Upper lobe of left lung (tissue), 6 donors: ENCODE measurements around the gene SNX6. TPM values are rescaled to one million over a fixed set of nuclear protein-coding genes. Genes with fewer than 3 reads are reported as not detected.
"Not testable (repeated sequence)": the region's sequence is repeated elsewhere in the genome, so short reads cannot be mapped to it uniquely, and the experiment has no call there.

Experiments
- ATAC-seq, 2 donors: fragments of 200-7000 bp; cut with Tn5 transposase; one replicate each; pipeline ENCODE4 v1.9.1; 2022; ENCODE audit warnings: mild to moderate bottlenecking in 2 of 2, moderate library complexity in 2 of 2; ENCODE audit not compliant: low FRiP score in 2 of 2
- DNase-seq, 2 donors: peaks; one replicate each; pipeline ENCODE4 v3.0.0-alpha.2; 2019 to 2020
- H3K27ac ChIP-seq, 4 donors: fragments of 200-600 bp; sonication (generic); one replicate each; pipeline ENCODE4 v1.5.1; 2016 to 2019
- H3K27me3 ChIP-seq, 4 donors: fragments of 200-600 bp; sonication (generic); one replicate each; pipeline ENCODE4 v1.5.1; 2017 to 2019
- H3K36me3 ChIP-seq, 4 donors: fragments of 200-600 bp; sonication (generic); one replicate each; pipeline ENCODE4 v1.5.1; 2016 to 2019
- H3K4me1 ChIP-seq, 4 donors: fragments of 200-600 bp; sonication (generic); one replicate each; pipeline ENCODE4 v1.5.1; 2018 to 2019
- H3K4me3 ChIP-seq, 4 donors: fragments of 200-600 bp; sonication (generic); one replicate each; pipeline ENCODE4 v1.5.1; 2017 to 2019; ENCODE audit warnings: mild to moderate bottlenecking in 2 of 4, moderate library complexity in 1 of 4
- H3K9me3 ChIP-seq, 4 donors: fragments of 200-600 bp; sonication (generic); one replicate each; pipeline ENCODE4 v1.5.1; 2018 to 2019
- CTCF ChIP-seq, 6 experiments: fragments of 450-650 bp in 4 of 6; fragments of 200-600 bp in 2 of 6; sonication (generic) in 2 of 6; IDR thresholded peaks; one replicate each; pipeline ENCODE4 v1.5.1; 2016 to 2019; ENCODE audit warnings: antibody characterized with exemption in 6 of 6
- EP300 ChIP-seq, 4 donors: sonication (generic); formaldehyde crosslinking; IDR thresholded peaks; one replicate each; pipeline ENCODE4 v1.5.1; 2017; ENCODE audit warnings: antibody characterized with exemption in 4 of 4, control low read depth in 2 of 4
- POLR2A ChIP-seq, 4 donors: fragments of 450-650 bp; IDR thresholded peaks; one replicate each; pipeline ENCODE4 v1.5.1; 2016 to 2017; ENCODE audit warnings: antibody characterized with exemption in 4 of 4, mild to moderate bottlenecking in 2 of 4
- POLR2AphosphoS5 ChIP-seq, 2 donors: sonication (generic); formaldehyde crosslinking; IDR thresholded peaks; one replicate each; pipeline ENCODE4 v1.5.1; 2017; ENCODE audit warnings: antibody characterized with exemption in 2 of 2
- WGBS, 2 donors: methylation state at CpG; one replicate each; pipeline ENCODE4 v1.1.5; 2017 to 2018; 5-methylcytosine and 5-hydroxymethylcytosine counted together
- total RNA-seq, 6 donors: library from RNA; depleted of rRNA in 4 of 6; stranded (reverse); fragments of >200 nt in 4 of 6; gene quantifications; one replicate each; pipeline versions ENCODE4 v1.1.0 to v1.2.1, GENCODE V29; 2016 to 2021
- donor health status: DM: no; HTN: no; CAD: no; lungs with moderate emphysema.
- donor health status: DM: no; HTN: yes; CAD: no; lungs with severe emphysema.

The SNX6 gene
- total RNA-seq, 6 donors from 2014 or later = 23.0 to 60.9 (median 46.8) TPM

GRCh38 chr14:34662561-34663088 lies 32.7 kb upstream of the SNX6 start:
- DNase-seq (no peak), ATAC-seq (no peak)
- no peak overlapping the region for H3K27ac ChIP-seq
- no peaks in the 10 kb centered on the region for H3K27me3 ChIP-seq
- no peaks in the 10 kb centered on the region for H3K36me3 ChIP-seq
- 89% methylated on average over 4 of the region's 4 CpGs for WGBS, 2 donors
- no peak overlapping the region for H3K4me3 ChIP-seq
- H3K9me3 ChIP-seq = no peaks in the 10 kb centered on the region
- peaks cover 0 to 8% (median 1%) of the 10 kb centered on the region in 4 donors for H3K4me1 ChIP-seq
- TF ChIP-seq CTCF (IDR thresholded peaks at IDR 0.05) (no peak), POLR2A (IDR thresholded peaks at IDR 0.05) (no peak), EP300 (IDR thresholded peaks at IDR 0.05) (no peak), POLR2AphosphoS5 (IDR thresholded peaks at IDR 0.05) (no peak)

GRCh38 chr14:34660796-34661195 lies 30.8 kb upstream of the SNX6 start:
- H3K9me3 ChIP-seq = no peaks in the 10 kb centered on the region
- H3K4me3 ChIP-seq = no peak overlapping the region
- DNase-seq (no peak), ATAC-seq (no peak)
- no peak overlapping the region for H3K27ac ChIP-seq
- H3K36me3 ChIP-seq = no peaks in the 10 kb centered on the region
- no peak for TF ChIP-seq CTCF (IDR thresholded peaks at IDR 0.05)
- TF ChIP-seq POLR2A (IDR thresholded peaks at IDR 0.05) = no peak
- TF ChIP-seq POLR2AphosphoS5 (IDR thresholded peaks at IDR 0.05) = no peak
- no peak for TF ChIP-seq EP300 (IDR thresholded peaks at IDR 0.05)
- no peaks in the 10 kb centered on the region for H3K27me3 ChIP-seq
- H3K4me1 ChIP-seq = peaks cover 0 to 5% (median 0%) of the 10 kb centered on the region in 4 donors

- 58 to 78% methylated on average over 1 of the region's 1 CpG for WGBS, 2 donors
- H3K27ac ChIP-seq = no peak overlapping the region
- no peaks in the 10 kb centered on the region for H3K36me3 ChIP-seq
- no peaks in the 10 kb centered on the region for H3K4me1 ChIP-seq
- no peak for DNase-seq
- TF ChIP-seq CTCF (IDR thresholded peaks at IDR 0.05) (no peak), POLR2AphosphoS5 (IDR thresholded peaks at IDR 0.05) (no peak), POLR2A (IDR thresholded peaks at IDR 0.05) (no peak)
- no peaks in the 10 kb centered on the region for H3K9me3 ChIP-seq
- no peak for ATAC-seq
- H3K4me3 ChIP-seq = no peak overlapping the region
- H3K27me3 ChIP-seq = no peaks in the 10 kb centered on the region
Observed at GRCh38 chr14:34655959-34656358, 26.0 kb upstream of the SNX6 start.

- H3K9me3 ChIP-seq, H3K27ac ChIP-seq, H3K4me1 ChIP-seq, ATAC-seq, DNase-seq, H3K36me3 ChIP-seq, H3K4me3 ChIP-seq, H3K27me3 ChIP-seq: not testable (repeated sequence)
- 95 to 97% methylated on average over 2 of the region's 2 CpGs for WGBS, 2 donors
Observed at GRCh38 chr14:34653073-34653472, 23.1 kb upstream of the SNX6 start.

- not testable (repeated sequence) for H3K9me3 ChIP-seq, ATAC-seq, DNase-seq, H3K27me3 ChIP-seq, H3K27ac ChIP-seq, H3K4me1 ChIP-seq, H3K4me3 ChIP-seq, H3K36me3 ChIP-seq
- WGBS, 2 donors = 80 to 86% methylated on average over 1 of the region's 1 CpG
Observed at GRCh38 chr14:34652348-34652747, 22.4 kb upstream of the SNX6 start.

- DNase-seq = no peak
- ATAC-seq = peak in 1 of 2 donors; percentile 89
- Histone ChIP-seq H3K36me3 (no peaks in the 10 kb centered on the region), H3K4me1 (no peaks in the 10 kb centered on the region), H3K27me3 (no peaks in the 10 kb centered on the region), H3K27ac (no peak overlapping the region), H3K9me3 (no peaks in the 10 kb centered on the region), H3K4me3 (no peak overlapping the region)
- 76 to 84% methylated on average over 4 of the region's 4 CpGs for WGBS, 2 donors
- no peak for TF ChIP-seq EP300 (IDR thresholded peaks at IDR 0.05)
- TF ChIP-seq POLR2AphosphoS5 (IDR thresholded peaks at IDR 0.05) = no peak
- no peak for TF ChIP-seq CTCF (IDR thresholded peaks at IDR 0.05)
- no peak for TF ChIP-seq POLR2A (IDR thresholded peaks at IDR 0.05)
Observed at GRCh38 chr14:34650786-34651584, 21.0 kb upstream of the SNX6 start.

GRCh38 chr14:34650006-34650405 lies 20.1 kb upstream of the SNX6 start:
- WGBS, 2 donors = 85 to 91% methylated on average over 2 of the region's 2 CpGs
- not testable (repeated sequence) for H3K36me3 ChIP-seq, ATAC-seq, DNase-seq, H3K9me3 ChIP-seq, H3K4me1 ChIP-seq, H3K27ac ChIP-seq, H3K27me3 ChIP-seq, H3K4me3 ChIP-seq
